Suprapubic skin (tissue), 4 donors: ENCODE measurements around the gene TMIGD1. TPM values are rescaled to one million over a fixed set of nuclear protein-coding genes. Genes with fewer than 3 reads are reported as not detected.

Source experiments
- DNase-seq, 2 donors: peaks; one replicate each; pipeline ENCODE4 v3.0.0-alpha.2; 2019; ENCODE audit warnings: low spot score in 2 of 2
- H3K27ac ChIP-seq: fragments of 200-600 bp; sonication (generic); one replicate; pipeline ENCODE4 v1.5.1; 2019
- H3K27me3 ChIP-seq: fragments of 200-600 bp; sonication (generic); one replicate; pipeline ENCODE4 v1.5.1; 2019
- H3K36me3 ChIP-seq: fragments of 200-600 bp; sonication (generic); one replicate; pipeline ENCODE4 v1.5.1; 2019
- H3K4me1 ChIP-seq: fragments of 200-600 bp; sonication (generic); one replicate; pipeline ENCODE4 v1.5.1; 2019
- H3K4me3 ChIP-seq: fragments of 200-600 bp; sonication (generic); one replicate; pipeline ENCODE4 v1.5.1; 2019; ENCODE audit warnings: mild to moderate bottlenecking
- H3K9me3 ChIP-seq: fragments of 200-600 bp; sonication (generic); one replicate; pipeline ENCODE4 v1.5.1; 2019
- EP300 ChIP-seq: sonication (generic); formaldehyde crosslinking; IDR thresholded peaks from one replicate; pipeline ENCODE4 v1.6.1; 2017; ENCODE audit warnings: antibody characterized with exemption
- POLR2A ChIP-seq, 2 donors: fragments of 450-650 bp; IDR thresholded peaks; one replicate each; pipeline ENCODE4 v1.6.1; 2017; ENCODE audit warnings: antibody characterized with exemption in 2 of 2, mild to moderate bottlenecking in 2 of 2, moderate library complexity in 2 of 2
- POLR2AphosphoS5 ChIP-seq, 3 donors: sonication (generic); formaldehyde crosslinking; IDR thresholded peaks; one replicate each; pipeline ENCODE4 v1.6.1; 2017; ENCODE audit warnings: antibody characterized with exemption in 3 of 3
- WGBS: methylation state at CpG from one replicate; pipeline ENCODE4 v1.1.5; 2018; 5-methylcytosine and 5-hydroxymethylcytosine counted together
- total RNA-seq, 4 donors: library from RNA; depleted of rRNA; stranded (reverse); fragments of >200 nt; gene quantifications; one replicate each; pipeline ENCODE4 v1.1.0, GENCODE V29; 2016
- TF ChIP-seq, protein P1 (sequence below), 2 donors: fragments of 200-600 bp in 1 of 2; fragments of 450-650 bp in 1 of 2; sonication (generic) in 1 of 2; IDR thresholded peaks; one replicate each; pipeline ENCODE4 v1.5.1; 2016 to 2019; ENCODE audit warnings: antibody characterized with exemption in 2 of 2, mild to moderate bottlenecking in 1 of 2, moderate library complexity in 1 of 2

The TMIGD1 gene
- total RNA-seq, 4 donors from 2014 or later = 0.45 TPM; not detected in 3

DNA sequence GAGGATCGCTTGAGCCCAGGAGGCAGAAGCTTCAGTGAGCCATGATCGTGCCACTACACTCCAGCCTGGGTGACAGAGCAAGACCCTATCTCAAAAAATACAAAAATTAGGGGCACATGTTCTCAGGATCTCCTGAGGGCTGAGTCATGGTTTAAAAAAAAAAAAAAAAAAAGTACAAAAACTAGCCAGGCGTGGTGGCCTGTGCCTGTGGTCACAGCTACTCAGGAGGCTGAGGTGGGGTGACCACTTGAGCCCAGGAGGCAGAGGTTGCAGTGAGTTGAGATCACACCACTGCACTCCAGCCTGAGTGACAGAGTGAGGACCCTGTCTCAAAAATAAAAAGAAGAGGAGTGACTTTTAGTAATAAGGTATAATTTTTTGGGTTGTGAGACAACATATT is 59.0 kb downstream of the TMIGD1 start:
- TF ChIP-seq, protein P1, sequence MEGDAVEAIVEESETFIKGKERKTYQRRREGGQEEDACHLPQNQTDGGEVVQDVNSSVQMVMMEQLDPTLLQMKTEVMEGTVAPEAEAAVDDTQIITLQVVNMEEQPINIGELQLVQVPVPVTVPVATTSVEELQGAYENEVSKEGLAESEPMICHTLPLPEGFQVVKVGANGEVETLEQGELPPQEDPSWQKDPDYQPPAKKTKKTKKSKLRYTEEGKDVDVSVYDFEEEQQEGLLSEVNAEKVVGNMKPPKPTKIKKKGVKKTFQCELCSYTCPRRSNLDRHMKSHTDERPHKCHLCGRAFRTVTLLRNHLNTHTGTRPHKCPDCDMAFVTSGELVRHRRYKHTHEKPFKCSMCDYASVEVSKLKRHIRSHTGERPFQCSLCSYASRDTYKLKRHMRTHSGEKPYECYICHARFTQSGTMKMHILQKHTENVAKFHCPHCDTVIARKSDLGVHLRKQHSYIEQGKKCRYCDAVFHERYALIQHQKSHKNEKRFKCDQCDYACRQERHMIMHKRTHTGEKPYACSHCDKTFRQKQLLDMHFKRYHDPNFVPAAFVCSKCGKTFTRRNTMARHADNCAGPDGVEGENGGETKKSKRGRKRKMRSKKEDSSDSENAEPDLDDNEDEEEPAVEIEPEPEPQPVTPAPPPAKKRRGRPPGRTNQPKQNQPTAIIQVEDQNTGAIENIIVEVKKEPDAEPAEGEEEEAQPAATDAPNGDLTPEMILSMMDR (IDR thresholded peaks at IDR 0.05) = no peak
- no peak for TF ChIP-seq EP300
- TF ChIP-seq POLR2AphosphoS5 (IDR thresholded peaks at IDR 0.05) = no peak
- TF ChIP-seq POLR2A (IDR thresholded peaks at IDR 0.05) = no peak
- no peak for DNase-seq
- H3K27me3 ChIP-seq = no peaks in the 10 kb centered on the region
- WGBS = 92% methylated on average over 3 of the region's 3 CpGs
- H3K9me3 ChIP-seq = no peaks in the 10 kb centered on the region
- H3K4me3 ChIP-seq = no peak overlapping the region
- no peaks in the 10 kb centered on the region for H3K4me1 ChIP-seq
- H3K36me3 ChIP-seq = peaks cover 81% of the 10 kb centered on the region
- H3K27ac ChIP-seq = no peak overlapping the region

DNA sequence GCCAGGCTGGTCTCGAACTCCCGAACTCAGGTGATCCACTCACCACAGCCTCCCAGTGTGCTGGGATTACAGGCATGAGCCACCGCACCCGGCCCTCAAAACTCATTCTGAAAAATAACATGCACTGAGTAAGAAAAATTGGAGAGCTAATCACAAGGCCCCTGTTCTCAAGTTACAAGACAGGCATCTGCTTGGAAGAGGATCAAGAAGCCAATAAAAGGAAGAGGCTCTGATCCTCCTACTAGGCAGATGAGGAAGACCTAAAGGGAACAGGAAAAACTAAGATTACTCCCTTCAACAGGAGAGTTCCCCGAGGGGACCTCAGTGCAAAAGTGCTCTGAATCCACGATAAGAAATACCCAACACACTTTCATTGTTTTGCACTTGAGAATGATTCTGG is 60.5 kb downstream of the TMIGD1 start:
- TF ChIP-seq EP300 (no peak), POLR2A (IDR thresholded peaks at IDR 0.05) (no peak), POLR2AphosphoS5 (IDR thresholded peaks at IDR 0.05) (no peak)
- TF ChIP-seq, protein P1 (IDR thresholded peaks at IDR 0.05) = no peak
- no peaks in the 10 kb centered on the region for H3K4me1 ChIP-seq
- 91% methylated on average over 6 of the region's 6 CpGs for WGBS
- no peak overlapping the region for H3K27ac ChIP-seq
- no peak overlapping the region for H3K4me3 ChIP-seq
- no peak for DNase-seq
- H3K36me3 ChIP-seq = peaks cover 73% of the 10 kb centered on the region
- no peaks in the 10 kb centered on the region for H3K9me3 ChIP-seq
- H3K27me3 ChIP-seq = no peaks in the 10 kb centered on the region

DNA sequence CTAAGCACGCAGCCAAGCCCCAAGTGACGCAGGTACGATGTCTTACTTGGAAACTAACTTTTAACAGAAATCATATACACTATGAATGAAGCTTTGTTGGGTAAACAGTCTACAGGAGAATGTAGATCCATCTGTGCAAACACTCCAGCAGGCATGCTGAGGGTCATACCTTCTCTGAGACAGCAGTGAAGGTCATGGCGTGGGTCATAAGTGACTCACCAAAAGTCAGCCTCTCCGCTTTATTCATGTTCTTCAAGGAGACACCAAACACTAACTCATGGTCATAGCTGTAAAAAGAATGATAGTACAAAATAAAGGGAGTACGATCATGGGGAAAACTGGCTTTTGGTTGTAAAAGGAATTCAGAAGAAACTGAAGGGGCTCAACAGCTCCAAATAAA is 62.8 kb downstream of the TMIGD1 start:
- H3K36me3 ChIP-seq = peaks cover 78% of the 10 kb centered on the region

DNA sequence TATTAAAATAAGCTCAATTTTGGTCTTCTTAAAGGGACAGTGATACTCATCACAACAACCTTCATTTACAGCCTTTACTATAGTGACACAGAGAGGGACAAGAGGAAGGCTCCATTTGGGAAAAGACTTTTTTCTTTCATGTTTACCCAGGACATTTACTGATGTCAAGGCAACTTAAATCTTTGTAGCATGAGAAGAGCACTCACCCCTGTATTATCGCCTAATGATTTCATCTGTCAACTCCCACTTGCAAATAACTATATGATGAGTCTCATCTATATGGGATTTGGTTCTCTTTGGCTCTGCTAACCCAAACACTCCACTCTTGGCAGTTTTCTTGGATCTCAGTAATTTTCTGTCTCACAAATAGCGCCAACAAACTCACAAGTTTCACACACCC is 66.2 kb downstream of the TMIGD1 start:
- no peak for TF ChIP-seq EP300
- TF ChIP-seq, protein P1 (IDR thresholded peaks at IDR 0.05) = no peak
- no peak for TF ChIP-seq POLR2AphosphoS5 (IDR thresholded peaks at IDR 0.05)
- no peak for TF ChIP-seq POLR2A (IDR thresholded peaks at IDR 0.05)
- DNase-seq = no peak
- WGBS = 93% methylated on average over 2 of the region's 2 CpGs
- Histone ChIP-seq H3K27me3 (no peaks in the 10 kb centered on the region), H3K9me3 (no peaks in the 10 kb centered on the region), H3K27ac (no peak overlapping the region), H3K4me1 (no peaks in the 10 kb centered on the region), H3K36me3 (peaks cover 68% of the 10 kb centered on the region), H3K4me3 (no peak overlapping the region)

More for the DNA sequence above, 62.8 kb downstream of the TMIGD1 start:
- no peak for DNase-seq
- Histone ChIP-seq H3K9me3 (no peaks in the 10 kb centered on the region), H3K4me1 (no peaks in the 10 kb centered on the region), H3K4me3 (no peak overlapping the region), H3K27me3 (no peaks in the 10 kb centered on the region), H3K27ac (no peak overlapping the region)
- WGBS = 94% methylated on average over 6 of the region's 6 CpGs
- TF ChIP-seq EP300 = no peak
- no peak for TF ChIP-seq POLR2A (IDR thresholded peaks at IDR 0.05)
- TF ChIP-seq, protein P1 (IDR thresholded peaks at IDR 0.05) = no peak
- no peak for TF ChIP-seq POLR2AphosphoS5 (IDR thresholded peaks at IDR 0.05)

Other genes with a start within 250 kb of the TMIGD1 start
- gene NSRP1, start 217.2 kb downstream of the TMIGD1 start, total RNA-seq = 10 to 100 TPM; 18.7 to 33.5 (median 22.8) TPM
- gene SLC6A4, start 98.4 kb downstream of the TMIGD1 start, total RNA-seq = 1 to 10 TPM in 1 of 4 donors, under 1 TPM in 3; 0.42 to 1.6 (median 0.69) TPM
- gene BLMH, start 42.1 kb downstream of the TMIGD1 start, total RNA-seq = 100 to 1,000 TPM; 140 to 188 (median 176) TPM
- gene CPD, start 44.9 kb upstream of the TMIGD1 start, total RNA-seq = 10 to 100 TPM; 38.9 to 60.5 (median 49.4) TPM
- 10 to 100 TPM; 24.0 to 54.2 (median 47.6) TPM for gene GOSR1, start 143.4 kb upstream of the TMIGD1 start, total RNA-seq